ENCODE results near the gene CACNA1E.

GRCh38 chr1:181635110-181635509 lies 151.8 kb downstream of the CACNA1E start:
- TF ChIP-seq CTCF (IDR thresholded peaks at IDR 0.05 in 8 of 11, conservative IDR thresholded peaks at IDR 0.05 in 3 of 11) (no peak), POLR2A (IDR thresholded peaks at IDR 0.05) (no peak), POLR2AphosphoS5 (IDR thresholded peaks at IDR 0.05) (no peak)

All from spleen (tissue), 7 donors.